IPS-18c (cell line): ENCODE measurements around the gene PLA2G2C.

Experiments used
- H3K4me3 ChIP-seq: 2 replicates; pipeline ENCODE4 v1.7.0; 2013; ENCODE audit warnings: low read depth, mild to moderate bottlenecking, low read length, moderate library complexity; ENCODE audit not compliant: insufficient read depth
- H3K9me3 ChIP-seq: one replicate; pipeline ENCODE4 v1.6.1; 2013; ENCODE audit warnings: mild to moderate bottlenecking, low read length, moderate library complexity; ENCODE audit not compliant: control insufficient read depth, insufficient read depth

The PLA2G2C gene

DNA sequence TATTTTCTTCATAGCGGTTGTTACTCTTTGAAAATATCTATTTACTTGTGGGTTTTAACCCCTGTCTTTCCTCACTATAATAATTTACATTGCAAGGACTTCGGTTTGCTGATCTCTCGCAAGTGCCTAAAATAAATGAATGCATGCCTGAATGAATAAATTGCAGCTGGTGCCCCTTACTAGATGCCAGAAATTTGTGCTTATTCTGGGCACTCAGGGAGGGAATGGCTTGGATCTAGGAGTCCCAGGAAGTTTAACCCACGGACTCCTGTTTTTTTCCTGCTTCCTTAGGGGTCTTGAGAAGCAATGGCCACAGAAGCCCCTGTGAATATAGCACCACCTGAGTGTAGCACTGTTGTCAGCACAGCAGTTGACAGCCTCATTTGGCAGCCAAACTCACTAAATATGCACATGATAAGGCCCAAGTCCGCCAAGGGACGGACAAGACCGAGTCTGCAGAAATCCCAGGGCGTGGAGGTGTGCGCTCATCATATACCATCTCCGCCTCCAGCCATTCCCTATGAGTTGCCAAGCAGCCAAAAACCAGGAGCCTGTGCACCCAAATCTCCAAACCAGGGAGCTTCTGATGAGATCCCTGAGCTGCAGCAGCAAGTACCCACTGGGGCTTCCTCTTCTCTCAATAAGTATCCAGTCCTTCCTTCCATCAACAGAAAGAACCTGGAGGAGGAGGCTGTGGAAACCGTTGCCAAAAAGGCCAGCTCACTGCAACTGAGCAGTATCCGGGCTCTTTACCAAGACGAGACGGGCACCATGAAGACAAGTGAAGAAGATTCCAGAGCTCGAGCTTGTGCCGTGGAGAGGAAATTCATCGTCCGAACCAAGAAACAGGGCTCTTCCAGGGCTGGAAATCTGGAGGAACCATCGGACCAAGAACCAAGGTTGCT, 4.2 kb upstream of the PLA2G2C start:
- H3K9me3 ChIP-seq = no peaks in the 10 kb centered on the region

DNA sequence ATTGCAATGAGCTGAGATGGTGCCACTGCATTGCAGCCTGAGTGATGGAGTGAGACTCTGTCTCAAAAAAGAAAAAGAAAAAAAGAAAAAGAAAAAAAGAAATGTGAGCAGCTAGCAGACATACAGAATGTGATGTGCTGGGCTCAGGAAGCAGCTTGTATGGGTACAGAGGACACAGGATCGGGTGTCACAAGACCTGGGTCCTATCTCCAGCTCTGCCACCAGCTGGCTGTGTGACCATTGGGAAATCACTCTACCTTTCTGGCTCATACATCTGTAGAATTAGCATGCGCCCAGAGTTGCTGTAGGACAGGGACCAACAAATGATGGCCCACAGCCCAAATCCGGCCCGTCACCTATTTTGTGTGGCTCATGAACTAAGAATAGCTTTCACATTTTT, 3.3 kb upstream of the PLA2G2C start:
- H3K9me3 ChIP-seq = no peaks in the 10 kb centered on the region
- no peak overlapping the region for H3K4me3 ChIP-seq

More for the DNA sequence above, 4.2 kb upstream of the PLA2G2C start:
- no peak overlapping the region for H3K4me3 ChIP-seq

DNA sequence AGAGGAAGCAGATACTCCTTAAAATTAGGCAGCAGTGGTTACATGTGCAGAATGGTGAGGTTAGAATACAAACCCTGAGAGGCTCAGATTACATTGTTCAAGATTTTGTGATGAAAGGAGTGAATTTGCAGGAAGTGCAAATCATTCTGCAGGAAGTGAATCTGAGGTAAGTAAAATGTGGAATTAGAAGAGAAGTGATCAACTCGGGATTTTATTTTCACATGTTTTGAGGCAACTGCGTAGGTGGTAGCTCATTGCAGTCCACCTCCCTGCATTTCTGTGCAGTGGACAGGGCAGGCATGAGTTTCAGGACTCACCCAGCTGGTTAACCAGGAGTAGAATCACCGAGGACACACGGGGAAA, 2.1 kb upstream of the PLA2G2C start:
- Histone ChIP-seq H3K4me3 (no peak overlapping the region), H3K9me3 (no peaks in the 10 kb centered on the region)

DNA sequence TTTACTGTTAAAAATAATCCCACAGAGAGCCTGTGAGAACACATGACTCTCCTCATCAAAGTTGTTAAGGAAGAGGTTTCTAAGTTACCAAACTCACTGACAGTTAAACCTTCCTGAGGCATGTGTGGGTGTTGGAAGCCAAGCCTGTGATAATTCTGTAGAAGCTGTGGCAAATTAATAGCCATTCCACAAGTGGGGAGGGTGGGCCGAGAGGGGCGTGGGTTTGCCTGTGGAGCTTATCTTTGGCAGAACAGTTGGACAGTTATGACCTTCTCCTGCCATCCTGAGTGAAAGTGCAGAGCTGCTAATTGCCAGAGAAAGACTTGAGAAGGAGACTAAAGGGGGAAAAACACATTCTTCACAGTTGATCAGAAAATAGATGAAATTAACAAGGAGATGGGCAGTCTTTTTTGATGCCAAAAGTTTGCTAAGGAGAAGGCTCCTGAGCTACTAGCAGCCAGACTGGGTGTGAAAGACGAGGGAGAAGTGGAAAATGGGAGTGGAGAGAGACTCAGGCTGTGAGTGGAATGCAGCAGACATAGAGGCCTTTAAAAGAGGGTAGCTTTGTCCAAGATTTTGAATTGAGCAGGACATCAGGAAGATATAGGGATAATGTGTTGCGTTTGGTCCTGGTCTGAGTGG, 1.6 kb upstream of the PLA2G2C start:
- no peaks in the 10 kb centered on the region for H3K9me3 ChIP-seq
- H3K4me3 ChIP-seq = no peak overlapping the region

DNA sequence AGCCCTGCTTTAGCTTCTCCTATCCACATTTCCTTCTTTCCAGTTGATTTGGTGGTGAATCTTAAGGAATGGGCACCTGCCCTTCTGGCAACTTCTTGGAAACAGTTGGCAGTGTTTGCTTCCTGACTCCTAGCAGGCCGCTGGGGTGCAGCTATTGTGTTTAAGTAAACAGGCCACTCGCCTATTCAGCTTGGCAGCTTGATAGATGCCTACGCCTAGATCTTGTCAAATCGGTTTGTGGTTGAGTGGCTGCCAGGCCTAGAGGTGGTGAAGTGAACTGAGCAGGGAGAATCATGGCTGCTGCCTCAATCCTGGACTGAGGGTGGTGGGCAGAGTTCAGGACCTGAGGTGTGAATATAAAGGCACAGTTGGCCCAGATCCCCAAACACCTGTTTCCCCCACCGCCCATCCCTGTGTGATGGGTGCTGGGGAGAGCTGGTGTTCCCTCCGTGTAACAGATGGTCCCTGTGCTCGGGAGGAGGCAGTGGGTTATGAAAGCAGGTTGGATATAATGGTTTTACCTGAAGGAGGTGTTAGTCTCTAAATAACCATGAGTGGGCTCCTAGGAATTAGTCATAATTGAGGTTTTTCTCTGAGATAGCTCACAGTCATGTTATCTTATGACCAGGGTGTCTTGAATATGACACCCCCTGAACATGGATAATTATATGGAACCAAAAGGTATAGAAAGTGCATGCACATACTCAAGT, 940 bp upstream of the PLA2G2C start:
- Histone ChIP-seq H3K9me3 (no peaks in the 10 kb centered on the region), H3K4me3 (no peak overlapping the region)

DNA sequence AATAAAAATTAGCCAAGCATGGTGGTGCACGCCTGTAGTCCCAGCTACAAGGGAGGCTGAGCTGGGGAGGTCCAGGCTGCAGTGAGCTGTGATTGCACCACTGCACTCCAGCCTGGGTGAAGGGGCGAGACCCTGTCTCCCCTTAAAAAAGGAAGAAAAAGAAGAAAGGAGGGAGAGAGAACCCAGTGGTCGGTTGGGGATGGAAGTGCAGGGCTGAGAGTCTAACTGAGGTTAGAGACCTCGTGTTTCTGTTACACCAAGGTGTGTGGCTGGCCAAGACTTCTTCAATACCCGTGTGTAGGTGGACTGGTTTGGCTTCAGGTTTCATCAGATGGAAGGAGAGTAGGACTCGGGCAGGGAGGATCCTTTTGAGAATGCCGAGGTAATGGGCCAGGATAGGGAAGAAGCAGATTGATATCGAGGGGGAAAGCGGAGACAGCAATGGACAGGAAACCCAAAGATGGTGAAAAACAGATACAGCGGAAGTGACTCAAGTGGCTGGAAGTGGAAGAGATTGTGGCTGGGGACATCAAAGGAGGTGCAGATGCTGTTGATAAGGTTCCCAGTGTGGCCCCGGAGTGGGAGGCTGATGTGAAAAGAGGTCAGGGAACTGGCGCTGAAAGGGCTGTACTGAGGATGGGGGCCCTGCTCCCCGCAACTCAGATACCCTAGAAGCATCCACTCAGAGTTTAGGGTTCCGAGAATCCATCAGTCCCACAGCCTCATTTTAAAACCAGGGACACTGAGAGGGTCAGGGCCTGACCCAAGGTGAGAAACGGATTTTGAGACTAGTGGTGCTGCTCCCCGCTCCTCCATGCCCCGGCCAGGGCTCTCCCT, 1.1 kb downstream of the PLA2G2C start:
- no peaks in the 10 kb centered on the region for H3K9me3 ChIP-seq
- H3K4me3 ChIP-seq = peak overlapping the region; percentile 58; the same call in 1 of the 2 replicates

DNA sequence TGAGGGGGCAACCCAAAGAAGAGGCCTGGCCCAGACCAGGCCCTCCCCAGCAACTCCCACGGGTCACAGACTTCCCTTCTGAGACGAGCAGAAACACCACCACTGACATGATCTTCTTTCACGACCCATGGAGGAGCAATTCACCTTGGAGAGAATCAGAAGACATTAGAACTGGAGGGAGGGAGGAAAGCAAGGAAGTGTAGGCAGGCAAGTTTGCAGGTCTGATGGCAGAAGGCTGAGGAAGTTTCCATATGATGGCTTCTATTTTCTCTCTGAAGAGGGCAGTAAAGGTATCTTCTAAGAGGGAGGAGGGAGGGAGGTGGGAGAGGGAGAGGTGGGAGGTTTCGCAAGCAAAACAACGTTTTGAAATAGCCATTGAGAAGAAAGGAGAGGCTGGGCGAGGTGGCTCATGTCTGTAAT, 1.8 kb downstream of the PLA2G2C start:
- no peaks in the 10 kb centered on the region for H3K9me3 ChIP-seq

DNA sequence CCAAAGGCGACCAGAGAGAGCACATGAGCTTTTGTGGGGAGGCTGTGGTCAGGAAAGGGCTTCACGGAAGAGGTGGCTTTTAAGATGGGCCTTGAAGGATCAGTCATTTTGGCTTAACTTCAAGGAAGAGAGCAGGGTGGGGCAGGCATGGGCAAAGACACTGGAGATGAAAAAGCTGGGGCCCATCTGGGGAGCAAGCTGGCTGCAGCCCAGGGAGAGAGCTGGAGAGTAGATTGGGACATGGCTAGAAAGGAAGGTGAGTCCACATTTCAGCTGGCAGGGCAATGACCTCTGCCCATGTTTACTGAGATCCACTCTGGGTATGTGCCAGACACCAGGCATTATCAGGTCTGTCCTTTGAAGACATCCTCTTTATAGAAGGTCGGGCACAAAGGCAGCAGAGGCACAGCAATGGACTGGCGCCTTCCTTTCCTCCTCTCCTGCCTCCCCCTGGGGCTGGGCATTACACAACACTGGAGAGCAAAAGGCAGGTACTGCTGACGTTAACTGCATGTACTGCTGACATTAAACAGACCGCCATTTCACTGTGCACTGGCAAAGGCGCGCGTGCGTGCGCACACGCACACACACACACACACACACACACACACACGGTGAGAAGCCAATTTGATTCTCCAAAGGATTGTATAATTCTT, 2.6 kb downstream of the PLA2G2C start:
- H3K4me3 ChIP-seq = no peak overlapping the region
- H3K9me3 ChIP-seq = no peaks in the 10 kb centered on the region

More for the DNA sequence above, 1.8 kb downstream of the PLA2G2C start:
- no peak overlapping the region for H3K4me3 ChIP-seq

DNA sequence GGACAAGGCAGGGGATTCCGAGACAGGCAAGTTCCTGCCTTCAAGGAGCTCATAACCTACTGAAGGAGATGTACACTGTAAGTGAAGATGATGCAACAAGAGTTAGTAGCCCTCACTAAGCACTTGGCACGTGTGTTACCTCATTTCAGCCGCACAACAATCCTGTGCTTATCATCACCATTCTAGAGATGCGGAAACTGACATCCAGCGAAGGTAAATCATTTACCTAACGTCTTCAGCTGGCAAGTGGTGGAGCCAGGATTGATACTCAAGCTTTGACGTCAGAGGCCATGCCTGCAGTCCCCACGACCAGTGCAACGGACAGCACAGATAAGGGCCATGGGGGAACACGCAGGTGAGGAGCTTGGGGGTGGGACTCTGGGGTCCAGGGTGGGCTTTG, 3.3 kb downstream of the PLA2G2C start:
- Histone ChIP-seq H3K9me3 (no peaks in the 10 kb centered on the region), H3K4me3 (no peak overlapping the region)

DNA sequence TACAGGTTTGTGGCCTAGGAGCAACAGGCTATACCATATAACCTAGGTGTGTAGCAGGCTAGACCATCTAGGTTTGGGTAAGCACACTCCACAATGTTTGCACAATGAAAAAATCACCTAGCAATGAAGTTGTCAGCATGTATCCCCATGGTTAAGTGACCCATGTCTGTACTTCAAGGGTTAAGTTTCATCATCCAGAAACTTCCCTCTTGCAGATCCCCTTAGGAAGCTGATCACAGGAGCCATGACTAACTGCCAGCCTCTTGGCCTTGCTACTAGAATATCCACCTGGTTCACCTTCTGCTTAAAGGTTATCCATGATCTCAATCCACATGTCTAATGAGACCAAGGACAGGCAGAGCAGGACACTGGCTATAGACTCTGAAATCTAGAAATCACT, 3.9 kb downstream of the PLA2G2C start:
- H3K4me3 ChIP-seq = no peak overlapping the region
- H3K9me3 ChIP-seq = no peaks in the 10 kb centered on the region

DNA sequence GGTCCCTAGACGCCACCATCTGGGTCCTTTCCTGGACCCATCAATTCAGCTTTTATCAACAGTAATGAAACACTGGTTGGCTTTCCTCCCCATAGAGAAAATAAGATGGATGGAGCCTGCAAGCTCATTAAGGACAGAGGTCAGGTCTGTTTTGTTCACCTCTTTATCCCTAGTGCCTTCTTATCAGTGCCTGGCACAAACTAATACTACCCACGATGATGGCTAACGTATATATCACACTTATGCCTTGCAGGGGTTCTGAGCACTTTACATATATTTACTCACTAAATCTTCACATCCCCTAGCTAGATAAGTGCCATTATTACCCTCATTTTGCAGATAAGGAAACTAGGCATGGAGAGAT, 5.5 kb downstream of the PLA2G2C start:
- no peaks in the 10 kb centered on the region for H3K9me3 ChIP-seq

DNA sequence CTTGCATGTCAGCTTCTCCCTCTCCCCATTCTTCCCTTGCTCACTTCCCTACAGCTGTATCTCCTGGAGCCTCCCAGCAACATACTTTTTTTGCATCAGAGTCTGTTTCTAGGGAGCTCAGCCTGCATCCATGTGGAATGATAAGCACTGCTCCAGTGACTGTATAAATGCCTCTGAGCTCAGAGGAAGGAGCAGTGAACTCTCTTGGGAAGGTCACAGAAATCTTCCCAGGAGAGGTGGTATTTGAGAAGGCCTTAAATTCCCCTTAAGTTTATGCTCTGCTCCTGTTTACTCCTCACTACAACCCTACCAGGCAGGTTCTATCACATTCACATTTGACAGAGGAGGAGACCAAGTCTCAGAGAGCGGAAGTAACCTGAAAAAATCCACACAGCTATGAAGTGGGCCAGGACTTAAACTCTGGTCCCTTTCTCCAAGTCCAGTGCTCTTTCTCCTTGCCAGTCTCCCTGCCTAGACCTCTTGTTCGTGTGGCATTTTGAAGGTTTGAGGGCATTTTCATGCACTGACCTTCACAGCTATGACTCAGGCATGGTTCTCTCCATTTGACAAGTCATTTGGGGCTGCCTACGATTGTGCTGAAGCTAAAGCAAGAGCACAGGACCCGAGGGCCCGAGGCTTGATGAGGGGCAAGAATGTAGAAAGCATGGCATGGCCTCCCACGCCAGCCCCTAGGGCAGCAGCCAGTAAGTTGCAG, 6.0 kb downstream of the PLA2G2C start:
- H3K9me3 ChIP-seq = no peaks in the 10 kb centered on the region
- H3K4me3 ChIP-seq = no peak overlapping the region

More for the DNA sequence above, 5.5 kb downstream of the PLA2G2C start:
- H3K4me3 ChIP-seq = no peak overlapping the region

DNA sequence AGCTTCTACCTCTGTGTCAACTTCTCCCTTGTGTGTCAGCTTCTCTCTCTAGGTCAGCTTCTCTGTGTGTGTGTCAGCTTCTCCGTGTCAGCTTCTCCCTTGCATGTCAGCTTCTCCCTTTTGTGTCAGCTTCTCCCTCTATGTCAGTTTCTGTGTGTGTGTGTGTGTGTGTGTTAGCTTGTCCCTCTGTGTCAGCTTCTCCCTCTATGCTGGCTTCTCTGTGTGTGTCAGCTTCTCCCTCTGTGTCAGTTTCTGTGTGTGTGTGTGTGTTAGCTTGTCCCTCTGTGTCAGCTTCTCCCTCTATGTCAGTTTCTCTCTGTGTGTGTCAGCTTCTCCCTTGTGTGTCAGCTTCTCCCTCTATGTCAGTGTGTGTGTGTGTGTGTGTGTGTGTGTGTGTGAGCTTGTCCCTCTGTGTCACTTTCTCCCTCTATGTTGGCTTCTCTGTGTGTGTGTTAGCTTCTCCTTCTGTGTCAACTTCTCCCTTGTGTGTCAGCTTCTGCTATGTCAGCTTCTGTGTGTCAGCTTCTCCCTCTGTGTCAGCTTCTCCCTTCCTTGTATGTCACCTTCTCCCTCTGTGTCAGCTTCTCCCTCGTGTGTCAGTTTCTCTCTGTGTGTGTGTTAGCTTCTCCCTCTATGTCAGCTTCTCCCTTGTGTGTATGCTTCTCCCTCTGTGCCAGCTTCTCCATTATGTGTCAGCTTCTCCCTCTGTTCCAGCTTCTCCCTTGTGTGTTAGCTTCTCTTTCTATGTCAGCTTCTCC, 6.8 kb downstream of the PLA2G2C start:
- no peaks in the 10 kb centered on the region for H3K9me3 ChIP-seq
- no peak overlapping the region for H3K4me3 ChIP-seq

DNA sequence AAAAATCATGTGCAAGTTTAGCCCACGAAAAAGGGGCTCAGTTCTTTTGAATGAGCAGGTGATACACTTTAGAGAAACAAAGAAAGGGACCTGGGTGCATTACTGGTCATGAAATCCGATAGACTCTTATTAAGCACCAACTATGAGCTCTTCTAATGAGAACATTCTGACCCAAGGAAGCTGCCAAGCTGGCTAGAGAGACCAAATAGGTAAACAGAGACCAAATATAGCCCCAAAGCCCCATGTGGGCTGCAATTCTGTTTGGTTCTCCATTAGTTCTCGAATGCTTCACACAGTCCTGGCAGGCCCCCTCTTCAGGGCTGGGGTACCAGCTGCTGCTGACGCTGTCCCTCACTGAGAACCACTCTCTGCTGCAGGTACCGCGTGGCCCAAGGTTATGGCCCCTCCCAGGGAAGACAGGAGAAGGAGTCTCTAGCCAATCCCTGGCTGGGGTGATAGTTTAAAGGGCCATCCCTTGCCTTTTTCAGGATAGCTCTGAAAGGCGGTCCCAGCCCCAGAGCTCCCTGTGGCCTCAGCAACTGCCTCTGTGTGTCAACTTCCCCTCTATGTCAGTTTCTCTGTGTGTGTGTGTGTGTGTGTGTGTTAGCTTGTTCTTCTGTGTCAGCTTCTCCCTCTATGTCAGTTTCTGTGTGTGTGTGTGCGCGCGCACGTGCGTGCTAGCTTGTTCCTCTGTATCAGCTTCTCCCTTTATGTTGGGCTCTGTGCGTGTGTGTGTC, 7.5 kb downstream of the PLA2G2C start:
- no peaks in the 10 kb centered on the region for H3K9me3 ChIP-seq
- no peak overlapping the region for H3K4me3 ChIP-seq
